Adrenal gland (tissue), 5 donors: ENCODE results near the gene SSH2.

Source experiments
- POLR2A ChIP-seq, 2 donors: fragments of 450-650 bp; IDR thresholded peaks; one replicate each; pipeline ENCODE4 v1.6.1; 2017; ENCODE audit warnings: antibody characterized with exemption in 2 of 2, mild to moderate bottlenecking in 2 of 2, moderate library complexity in 1 of 2
- TF ChIP-seq, protein P1 (sequence below), 6 experiments: fragments of 450-650 bp in 4 of 6; fragments of 200-600 bp in 2 of 6; sonication (generic) in 1 of 6; IDR thresholded peaks; 1 replicate in 5 of 6; 2 replicates in 1 of 6; pipeline versions ENCODE4 v1.5.1 to v1.8.0; 2016 to 2021; ENCODE audit warnings: antibody characterized with exemption in 6 of 6, mild to moderate bottlenecking in 2 of 6, moderate library complexity in 1 of 6
- donor health status: DM: no; HTN: no; CAD: no.

DNA sequence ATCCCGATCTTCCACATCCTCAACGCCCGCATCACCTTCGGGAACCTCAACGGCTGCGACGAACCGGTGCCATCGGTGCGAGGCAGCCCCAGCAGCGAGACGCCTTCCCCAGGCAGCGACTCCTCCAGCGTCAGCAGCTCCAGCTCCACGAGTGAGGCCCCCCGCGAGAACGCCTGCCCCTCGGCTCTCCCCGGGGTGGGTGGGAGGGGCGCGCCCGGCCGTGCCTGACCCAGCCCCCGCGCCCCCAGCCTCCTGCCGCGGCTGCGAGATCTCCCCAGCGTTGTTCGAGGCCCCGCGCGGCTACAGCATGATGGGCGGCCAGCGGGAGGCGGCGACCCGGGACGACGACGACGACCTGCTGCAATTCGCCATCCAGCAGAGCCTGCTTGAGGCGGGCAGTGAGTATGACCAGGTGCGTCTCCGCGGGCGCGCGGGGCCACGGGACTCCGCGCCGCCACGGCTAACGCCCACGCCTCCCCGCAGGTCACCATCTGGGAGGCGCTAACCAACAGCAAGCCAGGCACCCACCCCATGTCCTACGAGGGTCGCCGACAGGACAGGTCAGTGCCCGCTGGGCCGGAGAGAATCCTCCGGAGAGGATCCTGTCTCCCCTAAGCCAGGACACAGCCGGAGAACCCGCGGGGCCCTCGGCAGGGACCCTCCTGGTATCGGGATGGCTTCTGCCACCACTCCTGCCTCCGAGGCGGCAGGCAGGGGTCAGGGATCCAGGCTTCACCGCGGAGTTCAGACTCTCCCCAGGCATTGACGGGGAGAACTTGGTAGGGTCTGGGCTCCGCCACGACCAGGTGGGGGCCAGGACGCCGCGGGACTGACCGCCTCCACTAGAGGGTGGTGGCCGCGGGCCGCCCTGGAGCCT is 317.4 kb downstream of the SSH2 start:
- TF ChIP-seq, protein P1, sequence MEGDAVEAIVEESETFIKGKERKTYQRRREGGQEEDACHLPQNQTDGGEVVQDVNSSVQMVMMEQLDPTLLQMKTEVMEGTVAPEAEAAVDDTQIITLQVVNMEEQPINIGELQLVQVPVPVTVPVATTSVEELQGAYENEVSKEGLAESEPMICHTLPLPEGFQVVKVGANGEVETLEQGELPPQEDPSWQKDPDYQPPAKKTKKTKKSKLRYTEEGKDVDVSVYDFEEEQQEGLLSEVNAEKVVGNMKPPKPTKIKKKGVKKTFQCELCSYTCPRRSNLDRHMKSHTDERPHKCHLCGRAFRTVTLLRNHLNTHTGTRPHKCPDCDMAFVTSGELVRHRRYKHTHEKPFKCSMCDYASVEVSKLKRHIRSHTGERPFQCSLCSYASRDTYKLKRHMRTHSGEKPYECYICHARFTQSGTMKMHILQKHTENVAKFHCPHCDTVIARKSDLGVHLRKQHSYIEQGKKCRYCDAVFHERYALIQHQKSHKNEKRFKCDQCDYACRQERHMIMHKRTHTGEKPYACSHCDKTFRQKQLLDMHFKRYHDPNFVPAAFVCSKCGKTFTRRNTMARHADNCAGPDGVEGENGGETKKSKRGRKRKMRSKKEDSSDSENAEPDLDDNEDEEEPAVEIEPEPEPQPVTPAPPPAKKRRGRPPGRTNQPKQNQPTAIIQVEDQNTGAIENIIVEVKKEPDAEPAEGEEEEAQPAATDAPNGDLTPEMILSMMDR (IDR thresholded peaks at IDR 0.05), result no peak
- no peak for TF ChIP-seq POLR2A (IDR thresholded peaks at IDR 0.05)
